Spinal cord (tissue), 10 donors: ENCODE measurements around the gene CTRB2. TPM values are rescaled to one million over a fixed set of nuclear protein-coding genes. Genes with fewer than 3 reads are reported as not detected.

Source experiments
- DNase-seq, 6 donors: peaks; one replicate each; pipeline versions ENCODE4 v3.0.0 to v3.0.0-alpha.2; 2013 to 2015; ENCODE audit warnings: low spot score in 6 of 6, low read depth in 4 of 6
- H3K27ac ChIP-seq: one replicate; pipeline ENCODE4 v1.5.1; 2013; ENCODE audit warnings: low read depth, low read length, control low read depth
- H3K27me3 ChIP-seq: one replicate; pipeline ENCODE4 v1.6.1; 2013; ENCODE audit warnings: low read length; ENCODE audit not compliant: control insufficient read depth, insufficient read depth
- H3K36me3 ChIP-seq: one replicate; pipeline ENCODE4 v1.6.1; 2013; ENCODE audit warnings: low read length; ENCODE audit not compliant: control insufficient read depth, insufficient read depth
- H3K4me1 ChIP-seq: one replicate; pipeline ENCODE4 v1.6.1; 2013; ENCODE audit warnings: low read length; ENCODE audit not compliant: control insufficient read depth, insufficient read depth
- H3K4me3 ChIP-seq: one replicate; pipeline ENCODE4 v1.5.1; 2013; ENCODE audit warnings: low read depth, low read length, control low read depth
- H3K9me3 ChIP-seq: one replicate; pipeline ENCODE4 v1.6.1; 2013; ENCODE audit warnings: low read length; ENCODE audit not compliant: control insufficient read depth, insufficient read depth
- WGBS: methylation state at CpG from one replicate; pipeline ENCODE4 v1.1.5; 2013; ENCODE audit warnings: missing lambda C conversion rate; ENCODE audit not compliant: insufficient coverage; 5-methylcytosine and 5-hydroxymethylcytosine counted together
- polyA plus RNA-seq, 2 donors: library from polyadenylated mRNA; unstranded; fragments of 120-200 nt; gene quantifications; one replicate each; pipeline ENCODE4 v1.2.1, GENCODE V29; 2013; ENCODE audit not compliant: insufficient read length in 2 of 2
- total RNA-seq, 2 donors: library from RNA; depleted of rRNA in 1 of 2; stranded (reverse); fragments of 120-200 nt in 1 of 2; fragments of >200 nt in 1 of 2; gene quantifications; one replicate each; pipeline versions ENCODE4 v1.2.3 to v1.2.4, GENCODE V29; 2013 to 2014
- donor health status: healthy.

Gene CTRB2
- total and polyA plus RNA-seq, 4 donors, result 0.20 to 0.24 TPM; not detected in 2

GRCh38 chr16:75249441-75249840, 42.5 kb upstream of the CTRB2 start:
- 86% methylated on average over 3 of the region's 5 CpGs for WGBS
- Histone ChIP-seq H3K9me3 (no peaks in the 10 kb centered on the region), H3K27ac (peak overlapping the region; percentile 97), H3K4me3 (peak overlapping the region; percentile 56), H3K4me1 (peaks cover 91% of the 10 kb centered on the region), H3K27me3 (no peaks in the 10 kb centered on the region), H3K36me3 (peaks cover 40% of the 10 kb centered on the region)
- DNase-seq, result no peak

DNA sequence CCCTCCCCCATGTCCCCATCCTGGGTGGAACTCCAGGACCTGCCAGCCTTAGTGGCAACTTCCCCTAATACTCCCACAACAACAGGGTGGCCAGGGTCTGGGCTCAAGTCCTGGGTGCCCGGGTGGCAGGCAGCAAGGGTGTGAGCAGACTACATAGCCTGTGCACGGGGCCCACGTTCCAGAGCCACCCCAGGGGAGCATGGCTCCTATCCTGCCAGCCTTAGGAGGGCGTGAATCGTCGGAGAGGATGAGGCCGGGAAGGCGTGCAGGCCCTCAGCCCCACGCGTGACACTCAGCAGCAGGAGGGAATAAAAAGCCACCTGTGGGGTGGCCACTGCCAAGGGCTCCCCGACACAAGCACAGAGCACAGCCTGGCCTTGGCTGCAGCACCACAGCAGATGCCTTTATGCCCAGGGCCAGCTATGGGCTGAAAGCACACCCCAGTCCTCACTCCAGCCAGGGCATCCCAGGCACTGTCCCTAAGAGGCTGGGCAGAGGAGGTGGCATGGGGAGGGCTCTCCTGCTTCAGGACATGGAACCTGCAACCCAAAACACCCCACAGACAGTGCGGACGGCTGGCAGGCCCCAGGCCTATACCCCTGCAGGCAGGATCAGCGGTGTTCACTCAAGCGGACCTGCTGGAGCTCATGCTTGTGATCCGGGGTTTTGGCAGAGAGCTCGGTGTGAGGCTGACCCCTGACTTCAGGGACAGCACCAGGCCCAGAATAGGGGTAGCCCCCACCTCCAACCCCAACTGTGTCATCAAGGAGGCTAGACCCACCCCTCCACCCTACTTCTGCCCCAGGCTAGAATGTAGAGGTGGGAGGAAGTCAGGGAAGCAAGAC, 41.8 kb upstream of the CTRB2 start:
- WGBS, result 63% methylated on average over 16 of the region's 17 CpGs
- H3K27ac ChIP-seq, result peak overlapping the region; percentile 97
- peak overlapping the region; percentile 4 for H3K4me3 ChIP-seq
- no peaks in the 10 kb centered on the region for H3K9me3 ChIP-seq
- peaks cover 47% of the 10 kb centered on the region for H3K36me3 ChIP-seq
- H3K27me3 ChIP-seq, result no peaks in the 10 kb centered on the region
- DNase-seq, result no peak
- H3K4me1 ChIP-seq, result peaks cover 91% of the 10 kb centered on the region

DNA sequence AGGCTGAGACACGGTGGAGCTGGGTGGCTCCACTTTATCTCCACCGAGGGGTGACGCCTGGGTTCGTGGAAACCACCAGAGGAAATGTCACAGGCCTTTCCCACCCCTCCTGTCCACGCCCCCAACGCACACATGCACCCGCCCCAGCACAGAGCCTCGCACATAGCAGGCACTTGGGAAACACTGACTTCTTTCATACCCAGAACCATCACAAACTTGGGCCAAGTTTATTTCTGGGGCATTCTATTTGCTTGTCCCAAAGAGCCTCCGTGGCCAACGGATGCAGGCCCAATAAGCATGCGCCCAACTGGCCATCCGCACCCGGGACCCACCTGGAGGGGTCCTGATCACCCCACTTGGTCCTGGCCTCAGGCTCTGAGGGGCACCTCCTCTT, 41.2 kb upstream of the CTRB2 start:
- WGBS, result 75% methylated on average over 13 of the region's 13 CpGs
- no peak overlapping the region for H3K4me3 ChIP-seq

GRCh38 chr16:75247249-75247648, 40.3 kb upstream of the CTRB2 start:
- WGBS, result 66% methylated on average over 13 of the region's 13 CpGs
- Histone ChIP-seq H3K4me1 (peaks cover 86% of the 10 kb centered on the region), H3K36me3 (peaks cover 52% of the 10 kb centered on the region), H3K4me3 (peak overlapping the region; percentile 26), H3K9me3 (no peaks in the 10 kb centered on the region), H3K27ac (peak overlapping the region; percentile 97), H3K27me3 (no peaks in the 10 kb centered on the region)
- DNase-seq, result peak in 1 of 6 donors; percentile 63

More for the DNA sequence above, 41.2 kb upstream of the CTRB2 start:
- peaks cover 49% of the 10 kb centered on the region for H3K36me3 ChIP-seq
- no peaks in the 10 kb centered on the region for H3K9me3 ChIP-seq
- DNase-seq, result no peak
- peaks cover 89% of the 10 kb centered on the region for H3K4me1 ChIP-seq
- H3K27ac ChIP-seq, result peak overlapping the region; percentile 97
- H3K27me3 ChIP-seq, result no peaks in the 10 kb centered on the region

DNA sequence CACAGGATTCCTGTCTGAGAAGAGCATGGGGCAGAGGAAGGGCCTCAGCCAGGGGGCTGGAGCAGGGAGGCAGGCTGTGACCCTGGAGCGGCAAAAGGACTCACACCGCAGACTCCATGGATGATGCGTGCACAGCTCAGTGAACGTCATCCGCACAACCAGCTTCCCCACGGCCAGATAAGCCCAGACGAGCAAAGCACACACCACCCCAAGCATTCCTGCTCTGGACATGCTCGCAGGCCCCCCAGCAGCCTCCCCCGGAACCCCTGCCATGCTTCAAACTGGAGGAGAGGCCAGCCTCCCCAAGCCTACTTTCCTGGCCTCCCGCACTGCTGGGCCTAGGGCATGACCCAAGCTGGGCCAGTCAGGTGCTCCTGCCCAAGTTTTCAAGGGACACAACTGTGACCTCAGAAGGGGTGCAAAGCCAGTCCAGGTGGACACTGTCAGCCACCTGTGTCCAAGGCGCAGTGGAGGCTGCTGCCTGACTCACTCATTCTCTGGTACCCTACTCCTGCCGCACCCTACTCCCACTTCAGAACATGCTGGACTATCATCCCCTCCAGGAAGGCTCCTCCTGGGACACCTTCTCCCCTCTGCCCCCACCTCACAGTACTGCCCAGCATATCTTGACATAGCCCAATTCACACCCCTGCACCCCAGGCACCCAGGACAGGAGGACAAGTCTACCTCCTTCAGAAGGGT, 39.7 kb upstream of the CTRB2 start:
- 83% methylated on average over 12 of the region's 12 CpGs for WGBS
- Histone ChIP-seq H3K9me3 (no peaks in the 10 kb centered on the region), H3K27ac (peak overlapping the region; percentile 97), H3K4me3 (no peak overlapping the region), H3K4me1 (peaks cover 86% of the 10 kb centered on the region), H3K36me3 (peaks cover 58% of the 10 kb centered on the region), H3K27me3 (no peaks in the 10 kb centered on the region)
- DNase-seq, result no peak

DNA sequence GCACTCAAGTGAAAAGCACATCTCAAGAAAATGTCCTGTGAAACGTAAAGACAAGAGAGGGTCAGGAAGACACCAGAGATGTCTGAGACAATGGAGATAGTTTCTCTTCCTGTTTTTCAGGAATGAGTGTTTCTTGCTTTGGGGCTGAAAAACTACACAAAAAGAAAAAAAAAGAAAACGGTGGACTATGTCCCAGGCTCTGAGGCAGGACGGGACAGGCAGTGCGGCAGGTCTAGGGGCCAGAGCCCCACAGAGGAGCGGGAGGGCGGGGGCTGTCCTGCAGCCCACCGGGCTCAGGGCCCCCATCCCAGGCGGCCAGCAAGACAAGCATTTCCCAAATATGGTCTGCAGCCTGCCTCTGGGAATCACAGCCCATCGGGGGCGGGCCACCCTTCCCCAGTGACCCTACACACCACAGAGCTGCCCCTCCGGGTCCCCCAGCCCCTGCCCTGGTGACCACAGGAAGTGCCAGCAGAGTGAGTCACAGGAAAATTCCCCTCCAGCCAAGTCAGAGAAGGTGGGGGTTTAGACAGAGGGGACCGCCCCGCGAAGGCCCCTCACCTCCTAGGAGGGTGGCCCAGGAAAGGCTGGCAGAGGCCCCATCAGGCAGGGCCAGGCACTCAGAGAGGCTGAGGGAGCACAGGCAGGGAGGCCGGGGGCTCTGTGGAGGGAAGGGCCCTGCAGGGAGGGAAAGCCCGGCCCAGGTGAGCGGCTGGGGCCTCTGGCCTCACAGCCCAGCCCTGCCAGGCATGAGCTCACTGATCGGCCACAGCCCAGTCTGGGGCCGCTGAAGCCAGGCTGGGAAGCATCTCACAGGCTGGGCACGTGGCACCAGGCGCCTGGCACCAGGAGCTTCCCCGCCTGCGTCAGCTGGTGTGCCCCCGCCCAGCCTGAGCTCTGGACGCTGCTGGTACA, 38.1 kb upstream of the CTRB2 start:
- peaks cover 72% of the 10 kb centered on the region for H3K36me3 ChIP-seq
- H3K27ac ChIP-seq, result peak overlapping the region; percentile 97
- peaks cover 95% of the 10 kb centered on the region for H3K4me1 ChIP-seq
- 32% methylated on average over 21 of the region's 25 CpGs for WGBS
- no peaks in the 10 kb centered on the region for H3K27me3 ChIP-seq
- H3K4me3 ChIP-seq, result no peak overlapping the region
- no peaks in the 10 kb centered on the region for H3K9me3 ChIP-seq
- peak in 2 of 6 donors; percentile 52 to 89 for DNase-seq

DNA sequence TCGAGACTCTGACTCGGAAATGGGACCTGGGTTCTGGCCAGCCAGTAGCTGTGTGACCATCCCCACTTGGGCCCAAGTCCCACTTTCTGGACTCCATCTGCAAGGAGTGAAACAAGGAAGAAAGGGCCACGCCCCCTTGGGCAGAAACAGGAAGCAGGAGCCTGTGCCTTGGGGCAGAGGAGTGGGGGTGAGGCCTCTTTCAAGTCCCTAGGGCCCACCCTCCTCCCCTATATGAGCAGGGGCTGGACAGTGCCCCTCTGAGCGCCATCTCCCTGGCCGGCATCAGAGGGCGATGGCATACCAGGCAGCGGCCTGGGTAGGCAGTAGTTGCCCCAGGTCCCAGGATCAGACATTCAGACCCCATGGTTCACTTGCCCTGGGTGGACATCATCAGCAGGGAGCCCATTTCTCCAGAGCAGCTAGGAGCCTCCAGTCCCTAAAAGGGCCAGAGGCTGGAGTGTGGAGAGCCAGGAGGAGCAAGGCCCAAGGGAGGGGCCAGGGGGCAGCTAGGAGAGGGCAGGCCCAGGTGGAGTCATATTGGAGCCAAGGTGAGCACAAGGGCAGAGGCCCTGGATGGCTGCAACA, 37.4 kb upstream of the CTRB2 start:
- WGBS, result 84% methylated on average over 6 of the region's 7 CpGs
- Histone ChIP-seq H3K9me3 (no peaks in the 10 kb centered on the region), H3K27ac (peak overlapping the region; percentile 97), H3K36me3 (peaks cover 80% of the 10 kb centered on the region), H3K4me3 (no peak overlapping the region), H3K4me1 (peaks cover 95% of the 10 kb centered on the region), H3K27me3 (no peaks in the 10 kb centered on the region)
- DNase-seq, result peak in 1 of 6 donors; percentile 38

DNA sequence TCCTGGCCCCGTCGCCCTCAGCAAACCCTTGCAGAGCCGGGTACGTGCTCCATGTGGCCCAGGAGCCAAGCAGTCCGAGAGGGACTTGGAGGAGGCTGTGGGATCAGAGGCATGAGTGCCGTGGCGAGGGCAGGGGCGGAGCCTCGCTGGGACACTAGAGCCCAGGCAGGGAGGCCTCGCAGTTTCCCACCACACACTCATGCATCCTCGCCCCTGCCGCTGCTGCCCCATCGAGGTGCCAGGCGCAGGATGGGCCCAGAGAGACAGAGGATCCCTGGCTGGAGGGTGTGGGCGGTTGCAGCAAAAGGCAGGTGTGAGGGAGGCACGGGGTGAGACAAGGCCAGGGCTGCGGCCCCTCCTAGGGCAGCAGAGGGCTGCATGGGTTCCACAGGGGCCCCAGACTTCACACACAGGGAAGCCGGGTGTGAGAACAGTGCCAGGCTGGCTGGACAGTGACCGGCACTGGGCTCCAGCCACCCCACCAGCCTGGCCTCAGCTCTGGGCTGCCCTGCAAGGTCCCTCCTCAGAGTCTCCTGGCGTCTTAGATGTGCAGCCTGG, 36.8 kb upstream of the CTRB2 start:
- WGBS, result 86% methylated on average over 17 of the region's 20 CpGs
- peaks cover 95% of the 10 kb centered on the region for H3K4me1 ChIP-seq
- H3K27me3 ChIP-seq, result no peaks in the 10 kb centered on the region
- H3K36me3 ChIP-seq, result peaks cover 83% of the 10 kb centered on the region
- peak overlapping the region; percentile 97 for H3K27ac ChIP-seq
- DNase-seq, result no peak
- no peaks in the 10 kb centered on the region for H3K9me3 ChIP-seq
- H3K4me3 ChIP-seq, result no peak overlapping the region
